NCI-H510A (cell line): Measurements from ENCODE around the gene ZFP69B.
"Not testable (repeated sequence)": the region's sequence is repeated elsewhere in the genome, so short reads cannot be mapped to it uniquely, and the experiment has no call there.

Experiments used
- DNase-seq: peaks from one replicate; lab custom pipeline; 2025; lab: John Stamatoyannopoulos, UW

The ZFP69B gene

DNA sequence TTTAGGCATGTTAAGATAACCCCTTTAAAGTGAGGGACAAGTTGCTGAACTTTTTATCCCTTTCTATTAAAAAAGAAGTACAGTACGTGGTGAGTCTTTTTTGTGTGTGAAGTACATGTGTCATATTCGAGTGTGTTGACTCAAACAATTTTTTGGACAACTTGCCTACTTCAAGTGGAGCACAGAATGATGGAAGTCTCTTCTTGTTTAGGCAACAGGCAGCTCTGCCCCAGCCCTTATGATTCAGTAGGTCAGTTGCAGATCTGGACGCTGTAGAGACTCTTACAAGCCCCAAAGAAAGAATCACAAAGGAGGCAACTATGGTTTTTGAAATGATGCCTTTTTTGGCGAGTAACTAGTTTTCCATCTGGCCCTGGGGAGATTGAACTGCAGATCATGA, 14.4 kb upstream of the ZFP69B start:
- DNase-seq: no peak

GRCh38 chr1:40438391-40439015, 11.8 kb upstream of the ZFP69B start:
- DNase-seq: no peak

- peak; percentile 78 for DNase-seq
Observed at GRCh38 chr1:40439247-40439646, 11.0 kb upstream of the ZFP69B start.

DNA sequence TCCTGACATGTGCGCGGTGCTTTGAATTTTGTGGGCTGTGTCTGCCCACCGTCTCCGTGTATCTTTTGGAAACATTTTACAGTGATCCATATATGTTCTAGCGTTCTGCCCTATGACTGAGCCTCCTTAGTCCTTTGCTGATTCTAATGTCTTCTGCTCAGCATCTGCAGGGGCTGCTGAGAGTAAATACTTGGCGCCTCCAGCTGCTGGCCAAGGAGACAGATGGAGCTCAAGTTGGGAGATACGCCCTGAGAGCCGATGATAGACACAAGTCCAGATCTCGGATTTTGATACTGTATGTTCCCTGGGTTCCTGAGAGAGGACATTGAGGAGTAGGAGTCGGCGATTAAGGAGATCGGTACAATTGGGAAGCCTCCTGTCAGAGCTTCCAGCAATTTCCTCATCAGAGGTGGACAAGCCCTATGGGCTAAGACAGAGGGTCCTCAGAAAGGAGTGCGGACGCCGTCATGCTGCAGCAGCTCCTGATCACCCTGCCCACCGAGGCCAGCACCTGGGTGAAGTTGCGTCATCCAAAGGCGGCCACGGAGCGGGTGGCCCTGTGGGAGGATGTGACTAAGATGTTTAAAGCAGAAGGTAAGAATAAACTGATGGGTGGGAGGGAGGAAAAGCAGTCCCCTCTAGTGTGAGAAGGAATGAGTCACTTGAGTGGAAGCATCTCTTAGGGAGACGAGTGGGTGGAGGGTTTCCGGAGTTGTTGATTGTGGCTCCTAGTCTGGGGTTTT, 390 bp downstream of the ZFP69B start:
- DNase-seq: peak; percentile 32

GRCh38 chr1:40451238-40451585, 936 bp downstream of the ZFP69B start:
- DNase-seq: no peak

- DNase-seq: no peak
Observed at GRCh38 chr1:40454873-40455272, 4.6 kb downstream of the ZFP69B start.

GRCh38 chr1:40462956-40463590, 12.8 kb downstream of the ZFP69B start:
- no peak for DNase-seq

DNA sequence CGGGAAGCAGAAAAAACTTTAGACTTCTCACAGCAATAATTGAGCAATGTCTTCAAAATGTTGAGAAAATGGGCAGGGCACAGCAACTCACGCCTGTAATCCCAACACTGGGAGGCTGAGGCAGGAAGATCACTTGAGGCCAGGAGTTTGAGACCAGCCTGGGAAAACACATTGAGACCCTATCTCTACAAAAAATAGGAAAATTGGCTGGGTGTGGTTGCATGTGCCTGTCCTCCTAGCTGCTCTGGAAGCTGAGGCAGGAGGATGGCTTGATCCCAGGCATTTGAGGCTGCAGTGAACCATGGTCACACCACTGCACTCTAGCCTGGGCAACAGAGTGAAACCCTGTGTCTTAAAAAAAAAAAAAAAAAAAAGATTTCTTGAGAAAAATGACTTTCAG, 19.1 kb downstream of the ZFP69B start:
- no peak for DNase-seq

DNA sequence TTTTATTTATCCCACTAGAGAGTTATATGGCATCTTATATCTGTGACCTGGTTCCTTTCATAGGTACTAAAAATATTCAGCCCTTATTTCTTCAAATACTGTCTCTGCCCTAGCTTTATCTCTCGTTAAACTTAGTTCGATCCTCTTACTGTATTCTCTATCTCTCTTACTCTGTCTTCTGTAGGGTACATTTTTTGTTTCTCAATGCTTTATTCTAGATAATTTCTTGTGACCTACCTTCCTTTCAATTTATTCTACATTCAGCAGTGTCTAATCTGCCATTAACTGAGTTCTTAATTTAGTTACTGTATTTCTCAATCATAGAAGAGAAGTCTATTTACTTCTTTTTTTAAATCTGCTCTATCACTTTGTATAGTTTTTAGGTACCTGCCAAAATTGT, 25.0 kb downstream of the ZFP69B start:
- no peak for DNase-seq

- DNase-seq: peak; percentile 93
Observed at GRCh38 chr1:40476924-40477677, 26.8 kb downstream of the ZFP69B start, which contains the start of gene ZFP69. ZFP69 (plus strand) TSS chr1:40477290; CDS start chr1:40479362, 2,072 bp downstream.

DNA sequence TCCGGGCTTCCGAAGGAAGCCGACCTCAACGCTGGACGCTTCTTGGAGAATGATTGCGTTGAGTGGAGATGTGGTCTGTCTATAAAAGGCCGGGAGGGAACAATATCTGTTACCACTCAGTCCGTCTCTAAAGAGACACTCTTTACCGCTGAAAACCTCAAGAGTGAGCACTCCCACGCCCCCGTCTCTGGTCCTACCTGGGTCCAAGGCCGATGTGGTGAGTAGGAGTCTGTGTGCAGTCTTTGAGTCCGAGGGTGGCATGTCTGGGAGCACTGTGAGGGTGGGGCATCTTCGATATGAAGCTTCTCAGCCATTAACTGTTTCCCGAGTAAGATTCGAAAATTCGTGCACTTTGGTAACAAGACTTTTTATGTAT, 27.4 kb downstream of the ZFP69B start:
- peak; percentile 30 for DNase-seq

DNA sequence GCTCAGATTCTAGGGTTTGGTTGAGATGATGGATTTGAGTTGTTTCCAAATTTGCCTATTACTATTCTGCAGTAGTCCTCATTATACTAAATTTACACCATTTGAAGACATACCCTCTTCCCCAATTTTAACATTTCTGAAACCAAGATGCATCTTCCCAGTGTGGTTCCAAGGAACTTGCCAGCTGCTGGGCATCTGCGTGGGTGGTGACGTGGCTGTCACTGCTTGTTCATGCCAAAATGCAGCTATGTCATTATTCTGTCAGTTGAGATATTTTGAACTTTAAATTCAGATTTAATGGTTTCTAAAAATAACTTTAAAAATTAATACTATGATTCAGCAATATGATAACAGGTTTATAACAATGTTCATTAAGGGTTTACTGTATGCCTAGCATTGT, 28.0 kb downstream of the ZFP69B start:
- DNase-seq: no peak

GRCh38 chr1:40479156-40479555, 28.9 kb downstream of the ZFP69B start:
- DNase-seq: no peak

DNA sequence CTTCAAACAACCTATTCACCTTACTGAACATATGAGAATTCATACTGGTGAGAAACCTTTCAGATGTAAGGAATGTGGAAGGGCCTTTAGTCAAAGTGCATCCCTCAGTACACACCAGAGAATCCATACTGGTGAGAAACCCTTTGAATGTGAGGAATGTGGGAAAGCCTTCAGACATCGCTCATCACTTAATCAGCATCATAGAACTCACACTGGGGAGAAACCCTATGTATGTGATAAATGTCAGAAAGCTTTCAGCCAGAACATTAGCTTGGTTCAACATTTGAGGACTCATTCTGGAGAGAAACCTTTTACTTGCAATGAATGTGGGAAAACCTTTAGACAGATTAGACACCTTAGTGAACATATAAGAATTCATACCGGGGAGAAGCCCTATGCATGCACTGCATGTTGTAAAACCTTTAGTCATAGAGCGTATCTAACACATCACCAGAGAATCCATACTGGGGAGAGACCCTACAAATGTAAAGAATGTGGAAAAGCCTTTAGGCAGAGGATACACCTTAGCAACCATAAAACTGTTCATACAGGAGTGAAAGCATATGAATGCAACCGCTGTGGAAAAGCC, 45.1 kb downstream of the ZFP69B start:
- no peak for DNase-seq

GRCh38 chr1:40502651-40503050, 52.4 kb downstream of the ZFP69B start:
- DNase-seq: not testable (repeated sequence)

- DNase-seq: no peak
Observed at GRCh38 chr1:40507973-40508372, 57.7 kb downstream of the ZFP69B start.

GRCh38 chr1:40508375-40509341, 58.4 kb downstream of the ZFP69B start, which contains the start of gene EXO5:
EXO5 (plus strand) TSS chr1:40508767; CDS start chr1:40514545, 5,778 bp downstream.
- peak; percentile 93 for DNase-seq
